GM23338 (cell line): ENCODE data around the gene PLXNB2. TPM values are rescaled to one million over a fixed set of nuclear protein-coding genes. Genes with fewer than 3 reads are reported as not detected.

Source experiments
- ATAC-seq: fragments of 200-7000 bp; cut with Tn5 transposase; 3 replicates; pipeline ENCODE4 v1.9.1; 2020
- DNase-seq: peaks from one replicate; pipeline ENCODE4 v3.0.0-alpha.2; 2015; ENCODE audit warnings: low spot score
- H2AFZ ChIP-seq: fragments of 200-600 bp; sonication (generic); 2 replicates; pipeline ENCODE4 v1.8.0; 2016; ENCODE audit warnings: antibody characterized with exemption, mild to moderate bottlenecking, moderate library complexity
- H3F3A ChIP-seq: fragments of 200-600 bp; sonication (generic); replicated peaks from 2 replicates; pipeline ENCODE4 v1.8.0; 2017; ENCODE audit warnings: antibody characterized with exemption, mixed run types, low read depth
- H3K27ac ChIP-seq: fragments of 200-600 bp; sonication (generic); 2 replicates; pipeline ENCODE4 v1.6.1; 2016; ENCODE audit warnings: low read depth
- H3K27me3 ChIP-seq: fragments of 200-600 bp; sonication (generic); 2 replicates; pipeline ENCODE4 v1.8.0; 2016; ENCODE audit warnings: mild to moderate bottlenecking, mixed run types, moderate library complexity; ENCODE audit not compliant: insufficient read depth
- H3K36me3 ChIP-seq: fragments of 200-600 bp; sonication (generic); 2 replicates; pipeline ENCODE4 v1.8.0; 2016; ENCODE audit warnings: mild to moderate bottlenecking; ENCODE audit not compliant: insufficient read depth
- H3K4me1 ChIP-seq: fragments of 200-600 bp; sonication (generic); 2 replicates; pipeline ENCODE4 v1.8.0; 2016; ENCODE audit warnings: mild to moderate bottlenecking, moderate library complexity; ENCODE audit not compliant: insufficient read depth
- H3K4me2 ChIP-seq: fragments of 200-600 bp; sonication (generic); 2 replicates; pipeline ENCODE4 v1.7.1; 2017; ENCODE audit warnings: mixed run types
- H3K4me3 ChIP-seq: fragments of 200-600 bp; sonication (generic); 2 replicates; pipeline ENCODE4 v1.6.1; 2016; ENCODE audit warnings: mixed run types
- H3K79me2 ChIP-seq: fragments of 200-600 bp; sonication (generic); replicated peaks from 2 replicates; pipeline ENCODE4 v1.8.0; 2017; ENCODE audit warnings: mild to moderate bottlenecking; ENCODE audit not compliant: insufficient read depth
- H3K9me2 ChIP-seq: fragments of 200-600 bp; sonication (generic); 2 replicates; pipeline ENCODE4 v1.8.0; 2017; ENCODE audit not compliant: insufficient read depth
- H4K20me1 ChIP-seq: fragments of 200-600 bp; sonication (generic); replicated peaks from 2 replicates; pipeline ENCODE4 v1.8.0; 2017; ENCODE audit warnings: mild to moderate bottlenecking; ENCODE audit not compliant: insufficient read depth
- H3K27ac Mint-ChIP-seq: 2 replicates; pipeline ENCODE4 v1.8.0; 2020; ENCODE audit warnings: inconsistent platforms, mild to moderate bottlenecking, moderate library complexity, mixed read lengths
- H3K27me3 Mint-ChIP-seq: 3 replicates; pipeline ENCODE4 v1.8.0; 2022; ENCODE audit warnings: low read depth, mild to moderate bottlenecking, moderate library complexity, mixed read lengths, inconsistent platforms; ENCODE audit not compliant: insufficient read depth, poor library complexity
- H3K36me3 Mint-ChIP-seq: 3 replicates; pipeline ENCODE4 v1.8.0; 2021; ENCODE audit warnings: low read depth, mild to moderate bottlenecking, inconsistent platforms, moderate library complexity, mixed read lengths
- H3K4me1 Mint-ChIP-seq: 3 replicates; pipeline ENCODE4 v1.8.0; 2020; ENCODE audit warnings: mild to moderate bottlenecking, inconsistent platforms, mixed read lengths
- H3K4me3 Mint-ChIP-seq: 3 replicates; pipeline ENCODE4 v1.8.0; 2021; ENCODE audit warnings: moderate library complexity, mild to moderate bottlenecking, inconsistent platforms, mixed read lengths
- H3K9me3 Mint-ChIP-seq: 3 replicates; pipeline ENCODE4 v1.8.0; 2020; ENCODE audit warnings: moderate library complexity, mild to moderate bottlenecking, inconsistent platforms, mixed read lengths
- CREB1 ChIP-seq: fragments of 250-450 bp; sonication (Bioruptor Pico); IDR thresholded peaks from 2 replicates; pipeline ENCODE4 v1.5.0; 2020; ENCODE audit warnings: low read depth, mild to moderate bottlenecking, moderate library complexity
- CTCF ChIP-seq, 2 experiments: fragments of 200-600 bp in 1 of 2; sonication (generic) in 1 of 2; conservative IDR thresholded peaks; 2 replicates each; pipeline versions ENCODE4 v1.5.1 to v1.6.1; 2016 to 2017; ENCODE audit warnings: antibody characterized with exemption in 2 of 2, low read depth in 2 of 2, mild to moderate bottlenecking in 2 of 2, moderate library complexity in 1 of 2
- ETS1 ChIP-seq: IDR thresholded peaks from 2 replicates; pipeline ENCODE4 v1.6.1; 2016; ENCODE audit warnings: antibody characterized with exemption
- EZH2 ChIP-seq: fragments of 200-600 bp; sonication (generic); IDR thresholded peaks from one replicate; pipeline ENCODE4 v1.8.0; 2017; ENCODE audit warnings: antibody characterized with exemption, mild to moderate bottlenecking, low read depth; ENCODE audit not compliant: unreplicated experiment
- EZH2phosphoT487 ChIP-seq: fragments of 200-600 bp; sonication (generic); IDR thresholded peaks from one replicate; pipeline ENCODE4 v1.8.1; 2018; ENCODE audit warnings: antibody characterized with exemption; ENCODE audit not compliant: unreplicated experiment
- JUNB ChIP-seq: IDR thresholded peaks from one replicate; pipeline ENCODE4 v1.6.1; 2016; ENCODE audit warnings: antibody characterized with exemption; ENCODE audit not compliant: unreplicated experiment
- NANOG ChIP-seq: IDR thresholded peaks from 2 replicates; pipeline ENCODE4 v1.6.1; 2016; ENCODE audit warnings: antibody characterized with exemption, borderline replicate concordance
- POLR2AphosphoS5 ChIP-seq: IDR thresholded peaks from 2 replicates; pipeline ENCODE4 v1.6.1; 2016; ENCODE audit warnings: antibody characterized with exemption, low read depth
- STAT1 ChIP-seq: IDR thresholded peaks from one replicate; pipeline ENCODE4 v1.6.1; 2016; ENCODE audit warnings: antibody characterized with exemption; ENCODE audit not compliant: unreplicated experiment
- ZNF331 ChIP-seq: fragments of 250-450 bp; sonication (Bioruptor Pico); IDR thresholded peaks from 2 replicates; pipeline ENCODE4 v1.5.0; 2020; ENCODE audit warnings: low read depth, mild to moderate bottlenecking, moderate library complexity
- polyA plus RNA-seq: library from polyadenylated mRNA; unstranded; fragments of >200 nt; fragmentation: Nextera tagmentation; extraction: Ambion mirVana; gene quantifications from 2 replicates; pipeline ENCODE4 v1.2.1, GENCODE V29; 2016
- total RNA-seq: library from RNA; depleted of rRNA; stranded (reverse); fragments of >200 nt; shearing (Covaris generic); gene quantifications from 2 replicates; pipeline ENCODE4 v1.2.3, GENCODE V29; 2014
- TF ChIP-seq, protein P1 (sequence below): fragments of 250-450 bp; sonication (Bioruptor Pico); IDR thresholded peaks from 2 replicates; pipeline ENCODE4 v1.5.0; 2020; ENCODE audit warnings: mild to moderate bottlenecking, moderate library complexity
- TF ChIP-seq, protein P2 (sequence below): IDR thresholded peaks from one replicate; pipeline ENCODE4 v1.6.1; 2018; ENCODE audit warnings: antibody characterized with exemption; ENCODE audit not compliant: unreplicated experiment

The PLXNB2 gene
- total and polyA plus RNA-seq, 2 experiments from 2014 or later = 29.1 to 66.3 TPM

DNA sequence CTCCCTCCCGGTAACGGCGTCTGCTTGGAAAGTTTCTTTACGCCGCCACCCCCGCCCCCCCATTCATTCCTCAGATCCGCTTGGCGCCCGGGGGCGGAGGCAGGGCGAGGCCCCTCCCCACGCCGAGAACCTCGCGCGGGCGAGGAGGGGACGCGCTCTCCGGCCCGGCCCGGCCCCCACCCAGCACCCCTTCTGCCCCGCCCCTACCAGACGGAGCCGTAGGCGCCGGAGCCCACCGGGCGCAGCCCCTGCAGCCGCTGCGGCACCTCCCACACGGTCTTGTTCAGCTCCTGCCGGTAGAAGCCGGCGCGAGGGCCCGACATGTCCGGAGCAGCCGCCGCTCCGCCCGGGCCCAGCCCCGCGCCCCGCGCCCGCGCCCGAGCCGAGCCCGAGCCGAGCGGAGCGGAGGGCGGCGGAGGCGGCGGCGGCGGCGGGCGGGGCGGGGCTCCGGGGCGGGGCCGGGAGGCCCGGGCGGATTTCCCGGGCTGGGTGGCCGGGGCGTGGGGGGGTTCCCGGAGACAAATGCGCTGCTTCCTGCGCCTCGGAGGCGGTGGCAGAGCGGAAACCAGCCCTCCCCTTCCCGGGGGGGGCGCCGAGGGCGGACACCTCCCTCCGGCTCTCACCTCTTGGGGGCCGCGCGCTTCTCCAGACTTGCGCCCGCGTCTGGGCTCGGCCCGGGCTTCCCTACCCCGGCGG lies 37.3 kb downstream of the PLXNB2 start, which contains the start of gene MAPK11:
MAPK11 (minus strand) TSS at position 411 of the 696 bp plus-strand sequence; CDS start at position 323, 88 bp downstream.
- no peaks in the 10 kb centered on the region for H3K36me3 ChIP-seq
- TF ChIP-seq EZH2 (no peak), ETS1 (no peak), CTCF (conservative IDR thresholded peaks at IDR 0.05; ENCODE audit: low read depth in 2 of 2) (no peak), ZNF331 (CRISPR knock-in tag) (no peak), JUNB (no peak), POLR2AphosphoS5 (no peak), NANOG (no peak), EZH2phosphoT487 (no peak), STAT1 (no peak), CREB1 (no peak)
- TF ChIP-seq, protein P1, sequence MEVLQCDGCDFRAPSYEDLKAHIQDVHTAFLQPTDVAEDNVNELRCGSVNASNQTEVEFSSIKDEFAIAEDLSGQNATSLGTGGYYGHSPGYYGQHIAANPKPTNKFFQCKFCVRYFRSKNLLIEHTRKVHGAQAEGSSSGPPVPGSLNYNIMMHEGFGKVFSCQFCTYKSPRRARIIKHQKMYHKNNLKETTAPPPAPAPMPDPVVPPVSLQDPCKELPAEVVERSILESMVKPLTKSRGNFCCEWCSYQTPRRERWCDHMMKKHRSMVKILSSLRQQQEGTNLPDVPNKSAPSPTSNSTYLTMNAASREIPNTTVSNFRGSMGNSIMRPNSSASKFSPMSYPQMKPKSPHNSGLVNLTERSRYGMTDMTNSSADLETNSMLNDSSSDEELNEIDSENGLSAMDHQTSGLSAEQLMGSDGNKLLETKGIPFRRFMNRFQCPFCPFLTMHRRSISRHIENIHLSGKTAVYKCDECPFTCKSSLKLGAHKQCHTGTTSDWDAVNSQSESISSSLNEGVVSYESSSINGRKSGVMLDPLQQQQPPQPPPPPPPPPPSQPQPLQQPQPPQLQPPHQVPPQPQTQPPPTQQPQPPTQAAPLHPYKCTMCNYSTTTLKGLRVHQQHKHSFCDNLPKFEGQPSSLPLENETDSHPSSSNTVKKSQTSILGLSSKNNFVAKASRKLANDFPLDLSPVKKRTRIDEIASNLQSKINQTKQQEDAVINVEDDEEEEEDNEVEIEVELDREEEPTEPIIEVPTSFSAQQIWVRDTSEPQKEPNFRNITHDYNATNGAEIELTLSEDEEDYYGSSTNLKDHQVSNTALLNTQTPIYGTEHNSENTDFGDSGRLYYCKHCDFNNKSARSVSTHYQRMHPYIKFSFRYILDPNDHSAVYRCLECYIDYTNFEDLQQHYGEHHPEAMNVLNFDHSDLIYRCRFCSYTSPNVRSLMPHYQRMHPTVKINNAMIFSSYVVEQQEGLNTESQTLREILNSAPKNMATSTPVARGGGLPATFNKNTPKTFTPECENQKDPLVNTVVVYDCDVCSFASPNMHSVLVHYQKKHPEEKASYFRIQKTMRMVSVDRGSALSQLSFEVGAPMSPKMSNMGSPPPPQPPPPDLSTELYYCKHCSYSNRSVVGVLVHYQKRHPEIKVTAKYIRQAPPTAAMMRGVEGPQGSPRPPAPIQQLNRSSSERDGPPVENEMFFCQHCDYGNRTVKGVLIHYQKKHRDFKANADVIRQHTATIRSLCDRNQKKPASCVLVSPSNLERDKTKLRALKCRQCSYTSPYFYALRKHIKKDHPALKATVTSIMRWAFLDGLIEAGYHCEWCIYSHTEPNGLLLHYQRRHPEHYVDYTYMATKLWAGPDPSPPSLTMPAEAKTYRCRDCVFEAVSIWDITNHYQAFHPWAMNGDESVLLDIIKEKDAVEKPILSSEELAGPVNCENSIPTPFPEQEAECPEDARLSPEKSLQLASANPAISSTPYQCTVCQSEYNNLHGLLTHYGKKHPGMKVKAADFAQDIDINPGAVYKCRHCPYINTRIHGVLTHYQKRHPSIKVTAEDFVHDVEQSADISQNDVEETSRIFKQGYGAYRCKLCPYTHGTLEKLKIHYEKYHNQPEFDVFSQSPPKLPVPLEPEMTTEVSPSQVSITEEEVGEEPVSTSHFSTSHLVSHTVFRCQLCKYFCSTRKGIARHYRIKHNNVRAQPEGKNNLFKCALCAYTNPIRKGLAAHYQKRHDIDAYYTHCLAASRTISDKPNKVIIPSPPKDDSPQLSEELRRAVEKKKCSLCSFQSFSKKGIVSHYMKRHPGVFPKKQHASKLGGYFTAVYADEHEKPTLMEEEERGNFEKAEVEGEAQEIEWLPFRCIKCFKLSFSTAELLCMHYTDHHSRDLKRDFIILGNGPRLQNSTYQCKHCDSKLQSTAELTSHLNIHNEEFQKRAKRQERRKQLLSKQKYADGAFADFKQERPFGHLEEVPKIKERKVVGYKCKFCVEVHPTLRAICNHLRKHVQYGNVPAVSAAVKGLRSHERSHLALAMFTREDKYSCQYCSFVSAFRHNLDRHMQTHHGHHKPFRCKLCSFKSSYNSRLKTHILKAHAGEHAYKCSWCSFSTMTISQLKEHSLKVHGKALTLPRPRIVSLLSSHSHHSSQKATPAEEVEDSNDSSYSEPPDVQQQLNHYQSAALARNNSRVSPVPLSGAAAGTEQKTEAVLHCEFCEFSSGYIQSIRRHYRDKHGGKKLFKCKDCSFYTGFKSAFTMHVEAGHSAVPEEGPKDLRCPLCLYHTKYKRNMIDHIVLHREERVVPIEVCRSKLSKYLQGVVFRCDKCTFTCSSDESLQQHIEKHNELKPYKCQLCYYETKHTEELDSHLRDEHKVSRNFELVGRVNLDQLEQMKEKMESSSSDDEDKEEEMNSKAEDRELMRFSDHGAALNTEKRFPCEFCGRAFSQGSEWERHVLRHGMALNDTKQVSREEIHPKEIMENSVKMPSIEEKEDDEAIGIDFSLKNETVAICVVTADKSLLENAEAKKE (CRISPR knock-in tag) = no peak
- TF ChIP-seq, protein P2, sequence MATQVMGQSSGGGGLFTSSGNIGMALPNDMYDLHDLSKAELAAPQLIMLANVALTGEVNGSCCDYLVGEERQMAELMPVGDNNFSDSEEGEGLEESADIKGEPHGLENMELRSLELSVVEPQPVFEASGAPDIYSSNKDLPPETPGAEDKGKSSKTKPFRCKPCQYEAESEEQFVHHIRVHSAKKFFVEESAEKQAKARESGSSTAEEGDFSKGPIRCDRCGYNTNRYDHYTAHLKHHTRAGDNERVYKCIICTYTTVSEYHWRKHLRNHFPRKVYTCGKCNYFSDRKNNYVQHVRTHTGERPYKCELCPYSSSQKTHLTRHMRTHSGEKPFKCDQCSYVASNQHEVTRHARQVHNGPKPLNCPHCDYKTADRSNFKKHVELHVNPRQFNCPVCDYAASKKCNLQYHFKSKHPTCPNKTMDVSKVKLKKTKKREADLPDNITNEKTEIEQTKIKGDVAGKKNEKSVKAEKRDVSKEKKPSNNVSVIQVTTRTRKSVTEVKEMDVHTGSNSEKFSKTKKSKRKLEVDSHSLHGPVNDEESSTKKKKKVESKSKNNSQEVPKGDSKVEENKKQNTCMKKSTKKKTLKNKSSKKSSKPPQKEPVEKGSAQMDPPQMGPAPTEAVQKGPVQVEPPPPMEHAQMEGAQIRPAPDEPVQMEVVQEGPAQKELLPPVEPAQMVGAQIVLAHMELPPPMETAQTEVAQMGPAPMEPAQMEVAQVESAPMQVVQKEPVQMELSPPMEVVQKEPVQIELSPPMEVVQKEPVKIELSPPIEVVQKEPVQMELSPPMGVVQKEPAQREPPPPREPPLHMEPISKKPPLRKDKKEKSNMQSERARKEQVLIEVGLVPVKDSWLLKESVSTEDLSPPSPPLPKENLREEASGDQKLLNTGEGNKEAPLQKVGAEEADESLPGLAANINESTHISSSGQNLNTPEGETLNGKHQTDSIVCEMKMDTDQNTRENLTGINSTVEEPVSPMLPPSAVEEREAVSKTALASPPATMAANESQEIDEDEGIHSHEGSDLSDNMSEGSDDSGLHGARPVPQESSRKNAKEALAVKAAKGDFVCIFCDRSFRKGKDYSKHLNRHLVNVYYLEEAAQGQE = no peak
- ATAC-seq (peak; percentile 4), DNase-seq (no peak)
- no peaks in the 10 kb centered on the region for H3K79me2 ChIP-seq
- peaks cover 8% of the 10 kb centered on the region; the same call in 1 of the 2 replicates for H3F3A ChIP-seq
- peak within 1 kb of the TSS; percentile 63 for H3K4me3 ChIP-seq
- no peaks in the 10 kb centered on the region; the same call in 1 of the 3 replicates for H3K9me3 Mint-ChIP-seq
- peak within 1 kb of the TSS; percentile 60 for H3K4me3 Mint-ChIP-seq
- no peak within 1 kb of the TSS for H3K27ac ChIP-seq
- peaks cover 4% of the 10 kb centered on the region; the same call in 1 of the 3 replicates for H3K4me1 Mint-ChIP-seq
- H3K9me2 ChIP-seq = no peaks in the 10 kb centered on the region
- peaks cover 43% of the 10 kb centered on the region for H3K27me3 Mint-ChIP-seq
- peaks cover 11% of the 10 kb centered on the region for H3K36me3 Mint-ChIP-seq
- H3K4me2 ChIP-seq = peak within 1 kb of the TSS; percentile 86
- H3K27me3 ChIP-seq = peaks cover 61% of the 10 kb centered on the region
- H3K4me1 ChIP-seq = peaks cover 6% of the 10 kb centered on the region; the same call in 1 of the 2 replicates
- no peak within 1 kb of the TSS for H3K27ac Mint-ChIP-seq
- H4K20me1 ChIP-seq = no peaks in the 10 kb centered on the region; the same call in 1 of the 2 replicates
- H2AFZ ChIP-seq = no peak within 1 kb of the TSS
